GM19452 (cell line): ENCODE data around the gene C2CD2L.
"Not testable (repeated sequence)": the region's sequence is repeated elsewhere in the genome, so short reads cannot be mapped to it uniquely, and the experiment has no call there.

Experiments used
- ATAC-seq: cut with Tn5 transposase; IDR thresholded peaks from one replicate; pipeline ENCODE4 v1.9.1; 2021; ENCODE audit not compliant: unreplicated experiment

C2CD2L gene

GRCh38 chr11:119092880-119093842 lies 14.0 kb upstream of the C2CD2L start:
- ATAC-seq = no peak

DNA sequence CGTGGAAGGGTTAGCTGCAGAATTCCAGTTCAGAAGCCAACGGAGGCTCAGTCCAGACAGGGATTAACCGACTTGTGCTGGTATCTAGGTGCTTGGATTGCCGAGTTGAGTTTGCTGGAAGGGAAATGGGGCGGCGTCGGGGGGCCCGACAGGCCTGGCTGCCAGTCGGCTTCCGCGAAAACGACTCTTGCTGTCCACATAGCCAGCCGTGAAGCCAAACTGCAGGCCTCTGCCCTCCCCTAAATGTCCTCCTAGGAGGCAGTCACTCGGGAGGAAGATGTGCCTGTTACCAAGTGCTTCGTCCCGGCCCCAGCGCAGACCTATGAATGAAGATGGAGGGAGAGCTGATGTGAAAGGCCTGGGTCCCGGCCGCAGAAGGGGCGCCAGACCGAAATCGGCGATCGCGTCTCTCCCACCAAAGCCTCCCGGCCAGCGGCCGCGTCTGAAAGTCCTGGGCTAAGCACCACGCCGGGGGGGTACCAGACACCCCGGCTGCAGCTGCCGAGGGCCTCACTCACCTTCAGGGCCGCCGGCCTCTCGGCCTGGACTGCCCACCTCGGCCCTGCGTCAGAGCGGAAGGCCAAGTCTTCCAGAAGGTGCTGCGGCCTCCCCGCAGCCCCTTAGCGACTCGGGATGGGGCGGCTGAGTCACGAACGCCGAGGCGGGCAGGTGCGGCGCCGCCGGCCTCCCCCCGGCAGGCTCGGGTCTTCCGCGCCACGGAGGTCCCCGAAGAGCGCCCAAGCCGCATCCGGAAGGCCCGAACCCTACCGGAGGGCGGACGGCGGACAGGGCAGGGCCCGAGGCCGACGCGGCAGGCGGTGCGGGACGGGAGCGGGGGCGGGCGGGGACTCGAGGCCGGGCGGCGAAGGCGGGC lies 13.0 kb upstream of the C2CD2L start:
- ATAC-seq = no peak

GRCh38 chr11:119094816-119095065 lies 12.4 kb upstream of the C2CD2L start:
- peak; percentile 38 for ATAC-seq

- ATAC-seq = peak; percentile 81
Observed at GRCh38 chr11:119095066-119095880, 11.9 kb upstream of the C2CD2L start.

GRCh38 chr11:119099711-119100110 lies 7.4 kb upstream of the C2CD2L start:
- ATAC-seq = no peak

DNA sequence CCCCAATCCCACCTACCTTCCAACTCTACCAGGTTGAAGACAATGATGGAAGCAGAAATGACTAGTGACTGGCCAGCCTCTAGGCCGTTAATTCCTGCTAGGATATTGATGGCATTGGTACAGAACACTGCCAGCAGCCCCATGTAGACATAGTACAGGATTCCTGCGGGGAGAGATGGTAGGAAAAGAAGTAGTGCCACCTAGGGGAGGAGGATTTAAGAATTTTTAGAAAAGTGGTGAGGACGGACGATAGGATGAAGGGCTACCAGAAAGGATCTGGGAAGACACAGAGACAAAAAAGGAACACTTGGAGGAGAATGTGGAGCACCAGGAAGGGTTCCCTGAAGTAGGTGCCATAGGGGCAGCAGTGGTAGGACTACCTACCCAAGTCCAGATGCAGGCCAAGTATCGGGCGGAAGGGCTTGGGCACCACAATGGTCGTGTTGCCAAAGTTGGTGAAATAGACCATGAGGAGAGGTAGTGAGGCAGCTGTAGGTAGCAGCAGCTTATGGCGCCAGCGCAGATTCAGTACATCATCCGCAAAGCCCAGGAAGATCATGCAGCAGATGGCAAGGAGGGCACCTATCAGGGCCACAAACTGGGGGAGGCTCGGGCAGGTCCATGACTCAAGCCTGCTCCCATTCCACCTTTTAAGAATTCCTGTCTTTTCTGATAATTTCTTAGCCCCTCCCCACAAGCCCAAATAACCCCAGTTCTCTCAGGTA lies 6.7 kb upstream of the C2CD2L start:
- no peak for ATAC-seq

- peak; percentile 35 for ATAC-seq
Observed at GRCh38 chr11:119100994-119101758, 6.0 kb upstream of the C2CD2L start.

DNA sequence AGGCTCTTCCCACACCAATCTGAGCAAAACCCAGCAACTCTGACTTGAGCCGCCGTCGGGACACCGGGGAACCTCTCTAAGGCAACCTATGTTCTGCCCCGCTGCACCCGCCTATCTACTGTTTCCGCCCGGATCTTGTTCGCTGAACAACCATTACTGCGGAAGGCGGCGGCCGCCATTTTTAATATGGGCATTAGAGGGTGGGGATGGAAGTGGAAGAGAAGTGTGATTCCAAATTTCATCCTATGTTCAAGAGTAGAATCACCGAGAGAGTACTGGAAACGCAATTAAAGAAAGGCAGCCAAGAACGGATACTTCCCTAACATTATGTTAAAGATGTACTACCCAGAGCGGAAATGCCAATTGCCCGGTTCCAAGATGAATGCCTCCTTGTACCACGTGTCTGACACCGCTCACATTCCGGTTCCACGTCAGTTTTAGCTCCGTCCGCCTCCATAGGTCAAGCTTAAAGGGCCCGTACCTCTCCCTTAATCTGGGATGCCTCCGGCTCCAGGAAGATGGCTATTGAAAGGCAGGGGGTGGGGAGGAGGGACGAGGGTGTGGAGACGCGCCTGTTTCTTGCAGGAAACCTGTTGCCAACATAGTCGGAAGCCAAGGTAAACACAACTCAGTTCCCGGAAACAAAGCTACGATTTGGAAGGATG lies 5.3 kb upstream of the C2CD2L start, which contains the start of gene DPAGT1:
DPAGT1 (minus strand) TSS at position 95 of the 665 bp plus-strand sequence. CDS start 198 bp downstream, outside the sequence.
- ATAC-seq = peak; percentile 67

DNA sequence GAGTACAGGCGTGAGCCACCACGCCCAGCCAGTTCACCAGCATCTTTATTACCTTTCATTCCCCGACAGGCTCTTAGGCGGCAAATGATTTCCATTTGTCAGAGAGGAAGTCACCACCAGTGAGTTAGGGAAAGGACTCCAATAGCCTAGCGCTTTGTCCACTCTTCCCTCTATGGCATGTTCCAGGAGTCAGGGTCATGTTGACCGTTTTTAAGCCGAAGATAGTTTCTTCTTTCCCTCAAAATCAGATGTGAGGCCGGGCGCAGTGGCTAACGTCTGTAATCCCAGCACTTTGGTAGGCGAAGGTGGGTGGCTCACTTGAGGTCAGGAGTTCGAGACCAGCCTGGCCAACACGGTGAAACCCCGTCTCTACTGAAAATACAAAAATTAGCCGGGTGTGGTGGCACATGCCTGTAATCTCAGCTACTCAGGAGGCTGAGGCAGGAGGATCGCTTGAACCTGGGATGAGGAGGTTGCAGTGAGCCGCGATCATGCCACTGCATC lies 3.9 kb upstream of the C2CD2L start:
- not testable (repeated sequence) for ATAC-seq

GRCh38 chr11:119103793-119104192 lies 3.4 kb upstream of the C2CD2L start:
- ATAC-seq = no peak

DNA sequence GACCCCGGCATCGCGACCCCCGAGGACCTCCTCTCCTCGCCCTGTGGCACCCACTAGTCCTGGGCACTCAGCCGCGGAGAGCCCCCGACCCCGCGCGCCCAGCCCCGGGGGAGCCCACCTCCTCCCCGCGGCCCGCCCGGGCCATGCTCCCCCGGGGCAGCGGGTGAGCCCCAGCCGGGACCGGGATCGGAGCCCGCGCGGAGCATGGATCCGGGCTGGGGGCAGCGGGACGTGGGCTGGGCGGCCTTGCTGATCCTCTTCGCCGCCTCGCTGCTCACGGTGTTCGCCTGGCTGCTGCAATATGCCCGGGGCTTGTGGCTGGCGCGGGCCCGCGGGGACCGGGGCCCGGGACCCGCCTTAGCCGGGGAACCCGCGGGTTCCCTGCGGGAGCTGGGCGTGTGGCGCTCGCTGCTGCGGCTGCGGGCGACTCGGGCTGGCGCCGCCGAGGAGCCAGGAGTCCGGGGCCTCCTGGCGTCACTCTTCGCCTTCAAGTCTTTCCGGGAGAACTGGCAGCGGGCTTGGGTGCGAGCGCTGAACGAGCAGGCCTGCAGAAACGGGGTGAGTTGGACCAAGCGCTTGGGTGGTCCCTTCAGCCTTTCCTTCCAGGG lies 498 bp downstream of the C2CD2L start:
- ATAC-seq = peak; percentile 32

- ATAC-seq = no peak
Observed at GRCh38 chr11:119108146-119108856, 1.2 kb downstream of the C2CD2L start.

- no peak for ATAC-seq
Observed at GRCh38 chr11:119108857-119109221, 1.7 kb downstream of the C2CD2L start.

DNA sequence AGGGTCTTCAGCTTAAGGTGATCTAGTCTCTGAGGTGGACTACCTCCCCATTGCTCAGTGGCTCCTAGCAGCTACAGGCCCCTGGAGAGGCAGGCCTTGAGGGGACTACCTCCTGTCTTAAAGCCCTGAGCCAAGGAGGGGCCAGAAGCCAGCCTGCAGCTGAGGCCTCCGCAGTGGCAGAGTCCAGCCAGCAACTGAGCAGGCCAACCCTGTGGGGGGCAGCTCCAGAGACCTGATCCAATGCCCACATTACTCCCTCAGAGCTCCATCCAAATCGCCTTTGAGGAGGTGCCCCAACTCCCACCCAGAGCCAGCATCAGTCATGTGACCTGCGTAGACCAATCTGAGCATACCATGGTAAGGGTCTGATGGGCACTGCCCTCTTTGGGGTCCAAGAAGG lies 2.7 kb downstream of the C2CD2L start:
- ATAC-seq = no peak

DNA sequence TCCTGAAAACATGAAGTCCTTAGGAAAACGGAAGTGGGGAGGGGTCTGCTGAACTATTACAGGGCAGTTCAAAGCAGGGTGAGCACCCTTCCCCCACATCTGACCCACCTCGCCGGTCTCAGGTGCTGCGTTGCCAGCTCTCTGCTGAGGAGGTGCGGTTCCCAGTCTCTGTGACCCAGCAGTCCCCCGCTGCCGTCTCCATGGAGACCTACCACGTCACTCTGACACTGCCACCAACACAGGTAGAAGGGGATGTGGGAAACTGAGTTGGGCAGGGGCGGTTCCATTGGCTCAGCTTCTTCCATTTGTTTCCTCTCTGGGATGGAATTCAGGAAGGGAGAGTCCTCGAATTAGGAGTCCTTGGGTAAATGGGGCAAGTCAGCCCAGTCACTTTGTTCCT lies 3.3 kb downstream of the C2CD2L start:
- no peak for ATAC-seq

- no peak for ATAC-seq
Observed at GRCh38 chr11:119111361-119111925, 4.3 kb downstream of the C2CD2L start.

- ATAC-seq = no peak
Observed at GRCh38 chr11:119112314-119113020, 5.3 kb downstream of the C2CD2L start.
